Breast epithelium (tissue), 3 donors: ENCODE measurements around the gene SEC14L1.

Experiments used
- POLR2AphosphoS5 ChIP-seq, 3 donors: sonication (generic); formaldehyde crosslinking; IDR thresholded peaks; one replicate each; pipeline ENCODE4 v1.6.1; 2017; ENCODE audit warnings: antibody characterized with exemption in 3 of 3
- TF ChIP-seq, protein P1 (sequence below), 3 donors: fragments of 450-650 bp; IDR thresholded peaks; one replicate each; pipeline ENCODE4 v1.5.1; 2016 to 2017; ENCODE audit warnings: antibody characterized with exemption in 3 of 3, mild to moderate bottlenecking in 3 of 3, moderate library complexity in 3 of 3

DNA sequence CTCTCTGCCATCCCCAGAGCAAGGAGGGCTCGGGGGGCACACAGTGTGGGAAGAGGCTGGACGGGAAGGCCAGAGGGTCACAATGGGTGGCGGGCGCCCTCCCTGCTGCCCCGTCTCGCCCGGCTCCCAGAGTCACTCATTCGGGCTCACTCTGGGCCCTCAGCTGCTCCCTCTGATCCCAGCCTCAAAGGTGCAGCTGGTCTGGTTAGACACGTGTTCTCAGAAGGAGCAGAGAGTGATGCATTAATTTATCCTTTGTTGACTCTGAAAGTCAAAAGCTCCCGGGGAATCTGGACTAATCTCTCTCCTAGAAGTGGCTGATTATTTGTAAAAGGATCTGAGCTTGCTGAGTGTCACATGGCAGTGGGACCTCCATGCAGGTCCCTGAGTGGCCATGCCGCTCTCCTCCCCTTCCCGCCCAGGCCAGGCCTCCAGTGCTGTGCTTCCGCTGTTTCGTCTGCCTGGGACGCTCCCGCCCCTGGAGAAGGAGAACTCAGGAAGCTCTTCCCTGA lies 87.5 kb downstream of the SEC14L1 start:
- TF ChIP-seq POLR2AphosphoS5 (IDR thresholded peaks at IDR 0.05): no peak
- TF ChIP-seq, protein P1, sequence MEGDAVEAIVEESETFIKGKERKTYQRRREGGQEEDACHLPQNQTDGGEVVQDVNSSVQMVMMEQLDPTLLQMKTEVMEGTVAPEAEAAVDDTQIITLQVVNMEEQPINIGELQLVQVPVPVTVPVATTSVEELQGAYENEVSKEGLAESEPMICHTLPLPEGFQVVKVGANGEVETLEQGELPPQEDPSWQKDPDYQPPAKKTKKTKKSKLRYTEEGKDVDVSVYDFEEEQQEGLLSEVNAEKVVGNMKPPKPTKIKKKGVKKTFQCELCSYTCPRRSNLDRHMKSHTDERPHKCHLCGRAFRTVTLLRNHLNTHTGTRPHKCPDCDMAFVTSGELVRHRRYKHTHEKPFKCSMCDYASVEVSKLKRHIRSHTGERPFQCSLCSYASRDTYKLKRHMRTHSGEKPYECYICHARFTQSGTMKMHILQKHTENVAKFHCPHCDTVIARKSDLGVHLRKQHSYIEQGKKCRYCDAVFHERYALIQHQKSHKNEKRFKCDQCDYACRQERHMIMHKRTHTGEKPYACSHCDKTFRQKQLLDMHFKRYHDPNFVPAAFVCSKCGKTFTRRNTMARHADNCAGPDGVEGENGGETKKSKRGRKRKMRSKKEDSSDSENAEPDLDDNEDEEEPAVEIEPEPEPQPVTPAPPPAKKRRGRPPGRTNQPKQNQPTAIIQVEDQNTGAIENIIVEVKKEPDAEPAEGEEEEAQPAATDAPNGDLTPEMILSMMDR (IDR thresholded peaks at IDR 0.05): no peak
